Measurements from ENCODE around the gene CEP120. TPM values are rescaled to one million over a fixed set of nuclear protein-coding genes. Genes with fewer than 3 reads are reported as not detected.
A peak's percentile ranks its signal among the peaks of the same experiment; 100 is the strongest.

CEP120 gene
- total RNA-seq, 2 donors from 2014 or later, result 19.9 to 23.5 TPM

DNA sequence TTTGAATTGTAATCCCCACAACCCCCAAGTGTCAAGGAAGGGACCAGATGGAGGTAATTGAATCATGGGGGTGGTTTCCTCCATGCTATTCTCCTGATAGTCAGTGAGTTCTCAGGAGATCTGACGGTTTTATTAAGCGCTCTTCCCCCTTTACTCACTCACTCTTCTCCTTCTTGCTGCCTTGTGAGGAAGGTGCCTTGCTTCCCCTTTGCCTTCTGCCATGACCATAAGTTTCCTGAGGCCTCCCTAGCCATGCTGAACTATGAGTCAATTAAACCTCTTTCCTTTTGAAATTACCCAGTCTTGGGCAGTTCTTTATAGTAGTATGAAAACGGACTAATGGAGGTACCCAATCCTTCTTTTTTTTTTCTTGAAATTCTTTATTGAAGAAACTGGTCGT lies 2.2 kb upstream of the CEP120 start:
- Mint-ChIP-seq H3K9me3 (peaks cover 3% of the 10 kb centered on the region), H3K4me1 (peaks cover 14% of the 10 kb centered on the region), H3K27ac (no peak overlapping the region), H3K27me3 (ENCODE audit: insufficient read depth) (no peaks in the 10 kb centered on the region), H3K36me3 (ENCODE audit: low read depth) (no peaks in the 10 kb centered on the region), H3K4me3 (no peak overlapping the region)
- Histone ChIP-seq H3K36me3 (ENCODE audit: control insufficient read depth, insufficient read depth, low read length) (no peaks in the 10 kb centered on the region), H3K27ac (ENCODE audit: low read depth, low read length) (no peak overlapping the region), H3K9me3 (ENCODE audit: control insufficient read depth, low read length) (peaks cover 4% of the 10 kb centered on the region), H3K4me3 (ENCODE audit: low read length) (no peak overlapping the region), H3K9ac (ENCODE audit: extremely low read depth, low read length, poor library complexity, severe bottlenecking) (no peak overlapping the region), H3K27me3 (ENCODE audit: control insufficient read depth, insufficient read depth, low read length, poor library complexity, severe bottlenecking) (no peaks in the 10 kb centered on the region), H3K4me1 (ENCODE audit: control insufficient read depth, insufficient read depth, low read length) (peaks cover 3% of the 10 kb centered on the region)
- 90 to 92% methylated on average over 2 to 4 of the region's 4 CpGs for WGBS, 2 experiments (ENCODE audit: insufficient coverage in 1 of 2, insufficient read length in 1 of 2)
- TF ChIP-seq, protein P1, sequence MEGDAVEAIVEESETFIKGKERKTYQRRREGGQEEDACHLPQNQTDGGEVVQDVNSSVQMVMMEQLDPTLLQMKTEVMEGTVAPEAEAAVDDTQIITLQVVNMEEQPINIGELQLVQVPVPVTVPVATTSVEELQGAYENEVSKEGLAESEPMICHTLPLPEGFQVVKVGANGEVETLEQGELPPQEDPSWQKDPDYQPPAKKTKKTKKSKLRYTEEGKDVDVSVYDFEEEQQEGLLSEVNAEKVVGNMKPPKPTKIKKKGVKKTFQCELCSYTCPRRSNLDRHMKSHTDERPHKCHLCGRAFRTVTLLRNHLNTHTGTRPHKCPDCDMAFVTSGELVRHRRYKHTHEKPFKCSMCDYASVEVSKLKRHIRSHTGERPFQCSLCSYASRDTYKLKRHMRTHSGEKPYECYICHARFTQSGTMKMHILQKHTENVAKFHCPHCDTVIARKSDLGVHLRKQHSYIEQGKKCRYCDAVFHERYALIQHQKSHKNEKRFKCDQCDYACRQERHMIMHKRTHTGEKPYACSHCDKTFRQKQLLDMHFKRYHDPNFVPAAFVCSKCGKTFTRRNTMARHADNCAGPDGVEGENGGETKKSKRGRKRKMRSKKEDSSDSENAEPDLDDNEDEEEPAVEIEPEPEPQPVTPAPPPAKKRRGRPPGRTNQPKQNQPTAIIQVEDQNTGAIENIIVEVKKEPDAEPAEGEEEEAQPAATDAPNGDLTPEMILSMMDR (conservative IDR thresholded peaks at IDR 0.05), result no peak
- no peak for DNase-seq

DNA sequence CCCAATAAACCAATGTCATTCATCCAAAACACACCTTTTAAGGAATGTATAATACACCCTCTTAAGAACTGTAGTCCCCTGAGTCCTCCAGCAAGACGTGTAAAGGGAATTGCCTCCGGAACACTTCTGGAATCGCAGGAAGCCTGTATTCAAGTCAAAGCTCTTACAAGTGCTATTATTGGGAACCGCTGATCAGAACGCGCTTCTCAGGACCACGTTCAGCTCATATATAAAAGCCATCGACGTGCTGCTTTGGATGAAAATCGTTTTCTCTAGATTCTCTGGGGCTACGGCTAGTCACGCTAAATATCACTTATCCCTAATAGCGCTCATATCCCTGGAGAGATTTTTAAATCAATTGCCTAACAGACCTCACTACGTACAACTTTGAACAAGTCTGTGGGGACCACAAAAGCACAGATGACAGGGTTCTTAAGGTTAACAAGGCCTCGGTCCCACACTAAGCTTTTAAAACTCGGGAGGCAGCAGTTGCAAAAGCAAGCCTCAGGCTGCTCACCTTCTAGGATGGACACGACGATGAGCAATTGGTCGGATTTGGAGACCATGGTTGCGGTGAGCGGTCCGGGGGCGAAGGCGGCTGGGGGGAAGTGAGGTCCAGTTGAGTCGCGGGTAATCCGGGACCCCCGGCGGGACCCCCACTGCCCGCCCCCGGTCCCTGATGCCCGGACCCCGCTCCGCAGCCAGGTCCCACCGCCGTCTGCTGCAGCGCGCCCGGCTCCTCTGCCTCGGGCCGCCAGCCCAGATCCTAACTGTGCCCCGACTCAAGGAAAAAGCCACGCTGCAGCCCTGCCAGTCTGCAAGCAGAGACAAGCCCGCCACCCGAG lies 548 bp downstream of the CEP120 start:
- H3K4me1 ChIP-seq (ENCODE audit: control insufficient read depth, insufficient read depth, low read length), result no peaks in the 10 kb centered on the region
- H3K27ac ChIP-seq (ENCODE audit: low read depth, low read length), result peak overlapping the region; percentile 51
- no peaks in the 10 kb centered on the region for H3K27me3 ChIP-seq (ENCODE audit: control insufficient read depth, insufficient read depth, low read length, poor library complexity, severe bottlenecking)

DNA sequence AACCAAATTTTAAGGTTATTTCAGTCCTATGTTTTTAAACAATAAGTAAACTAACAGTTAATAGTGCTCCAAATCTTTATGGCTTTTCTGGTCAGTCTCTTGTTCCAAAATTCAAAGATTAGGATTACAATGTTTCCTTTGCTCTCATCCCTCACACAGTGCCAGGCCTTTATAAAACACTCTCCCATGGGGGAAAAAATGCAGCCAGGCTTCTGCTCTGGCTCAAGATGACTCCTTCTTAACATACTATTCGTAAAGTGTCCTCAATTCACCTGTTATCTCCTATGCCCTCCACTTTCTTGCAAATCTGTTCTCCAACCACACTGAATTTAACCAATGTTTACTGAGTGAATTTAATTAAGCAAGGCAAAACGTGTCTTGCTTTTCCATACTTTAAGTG lies 1.4 kb downstream of the CEP120 start:
- peaks cover 14% of the 10 kb centered on the region for H3K36me3 ChIP-seq (ENCODE audit: control insufficient read depth, insufficient read depth, low read length)
- WGBS, 2 experiments (ENCODE audit: insufficient coverage in 1 of 2, insufficient read length in 1 of 2), result 35 to 47% methylated on average over 2 of the region's 2 CpGs
- H3K9me3 ChIP-seq (ENCODE audit: control insufficient read depth, low read length), result no peaks in the 10 kb centered on the region
- Mint-ChIP-seq H3K4me3 (no peak overlapping the region), H3K9me3 (no peaks in the 10 kb centered on the region), H3K27ac (no peak overlapping the region), H3K27me3 (ENCODE audit: insufficient read depth) (no peaks in the 10 kb centered on the region), H3K36me3 (ENCODE audit: low read depth) (peaks cover 13% of the 10 kb centered on the region), H3K4me1 (peaks cover 6% of the 10 kb centered on the region)
- TF ChIP-seq, protein P1 (conservative IDR thresholded peaks at IDR 0.05), result no peak
- H3K27ac ChIP-seq (ENCODE audit: low read depth, low read length), result no peak overlapping the region
- peak overlapping the region; percentile 87 for H3K4me3 ChIP-seq (ENCODE audit: low read length)
- no peaks in the 10 kb centered on the region for H3K4me1 ChIP-seq (ENCODE audit: control insufficient read depth, insufficient read depth, low read length)
- DNase-seq, result no peak
- no peaks in the 10 kb centered on the region for H3K27me3 ChIP-seq (ENCODE audit: control insufficient read depth, insufficient read depth, low read length, poor library complexity, severe bottlenecking)
- H3K9ac ChIP-seq (ENCODE audit: extremely low read depth, low read length, poor library complexity, severe bottlenecking), result no peak overlapping the region

More for the DNA sequence above, 548 bp downstream of the CEP120 start:
- Mint-ChIP-seq H3K27ac (peak overlapping the region; percentile 71), H3K4me1 (peaks cover 6% of the 10 kb centered on the region), H3K27me3 (ENCODE audit: insufficient read depth) (no peaks in the 10 kb centered on the region), H3K9me3 (no peaks in the 10 kb centered on the region), H3K36me3 (ENCODE audit: low read depth) (peaks cover 9% of the 10 kb centered on the region), H3K4me3 (no peak overlapping the region)
- H3K9me3 ChIP-seq (ENCODE audit: control insufficient read depth, low read length), result no peaks in the 10 kb centered on the region
- peak overlapping the region; percentile 70 for H3K9ac ChIP-seq (ENCODE audit: extremely low read depth, low read length, poor library complexity, severe bottlenecking)
- peaks cover 7% of the 10 kb centered on the region for H3K36me3 ChIP-seq (ENCODE audit: control insufficient read depth, insufficient read depth, low read length)
- DNase-seq, result no peak
- WGBS, 2 experiments (ENCODE audit: insufficient coverage in 1 of 2, insufficient read length in 1 of 2), result 1% methylated on average over 35 to 45 of the region's 45 CpGs
- peak overlapping the region; percentile 87 for H3K4me3 ChIP-seq (ENCODE audit: low read length)
- TF ChIP-seq, protein P1 (conservative IDR thresholded peaks at IDR 0.05), result no peak

Data from endodermal cell (in vitro differentiated cells).